Lower lobe of right lung (tissue), 2 donors: Measurements from ENCODE around the gene DEPDC1B. TPM values are rescaled to one million over a fixed set of nuclear protein-coding genes. Genes with fewer than 3 reads are reported as not detected.
"Not testable (repeated sequence)": the region's sequence is repeated elsewhere in the genome, so short reads cannot be mapped to it uniquely, and the experiment has no call there.

Experiments used
- ATAC-seq, 2 donors: fragments of 200-7000 bp; cut with Tn5 transposase; one replicate each; pipeline ENCODE4 v1.9.1; 2020 to 2022; ENCODE audit warnings: mild to moderate bottlenecking in 2 of 2, moderate library complexity in 2 of 2
- DNase-seq: peaks from one replicate; pipeline ENCODE4 v3.0.0-alpha.2; 2020
- H3K27ac ChIP-seq: fragments of 200-600 bp; one replicate; pipeline ENCODE4 v1.8.0; 2022
- H3K27me3 ChIP-seq: fragments of 200-600 bp; one replicate; pipeline ENCODE4 v1.8.0; 2022; ENCODE audit warnings: low read depth
- H3K36me3 ChIP-seq: fragments of 200-600 bp; one replicate; pipeline ENCODE4 v1.8.0; 2022; ENCODE audit warnings: mild to moderate bottlenecking
- H3K4me1 ChIP-seq: fragments of 200-600 bp; one replicate; pipeline ENCODE4 v1.8.0; 2022
- H3K4me3 ChIP-seq: fragments of 200-600 bp; one replicate; pipeline ENCODE4 v1.8.0; 2022; ENCODE audit warnings: mild to moderate bottlenecking
- H3K9me3 ChIP-seq: fragments of 200-600 bp; one replicate; pipeline ENCODE4 v1.8.0; 2022
- intact Hi-C: fragments of 100-400 bp; cut with DNase I; formaldehyde crosslinking; loops from one replicate; pipeline ENCODE4 v1.11.0; 2022
- total RNA-seq: library from RNA; stranded (reverse); fragmentation: NEBNext Ultra II Directional; extraction: Animal tissue kit (Norgen Biotek cat#: 25700); gene quantifications from one replicate; pipeline ENCODE4 v1.2.1, GENCODE V29; 2021
- TF ChIP-seq, protein P1 (sequence below): fragments of 200-600 bp; IDR thresholded peaks from one replicate; pipeline ENCODE4 v1.8.0; 2022; ENCODE audit warnings: antibody characterized with exemption, mild to moderate bottlenecking
- donor health status: DM: no; HTN: yes; CAD: no; lungs with severe emphysema.

Gene DEPDC1B
- total RNA-seq, 1 donor from 2014 or later = 0.30 TPM

DNA sequence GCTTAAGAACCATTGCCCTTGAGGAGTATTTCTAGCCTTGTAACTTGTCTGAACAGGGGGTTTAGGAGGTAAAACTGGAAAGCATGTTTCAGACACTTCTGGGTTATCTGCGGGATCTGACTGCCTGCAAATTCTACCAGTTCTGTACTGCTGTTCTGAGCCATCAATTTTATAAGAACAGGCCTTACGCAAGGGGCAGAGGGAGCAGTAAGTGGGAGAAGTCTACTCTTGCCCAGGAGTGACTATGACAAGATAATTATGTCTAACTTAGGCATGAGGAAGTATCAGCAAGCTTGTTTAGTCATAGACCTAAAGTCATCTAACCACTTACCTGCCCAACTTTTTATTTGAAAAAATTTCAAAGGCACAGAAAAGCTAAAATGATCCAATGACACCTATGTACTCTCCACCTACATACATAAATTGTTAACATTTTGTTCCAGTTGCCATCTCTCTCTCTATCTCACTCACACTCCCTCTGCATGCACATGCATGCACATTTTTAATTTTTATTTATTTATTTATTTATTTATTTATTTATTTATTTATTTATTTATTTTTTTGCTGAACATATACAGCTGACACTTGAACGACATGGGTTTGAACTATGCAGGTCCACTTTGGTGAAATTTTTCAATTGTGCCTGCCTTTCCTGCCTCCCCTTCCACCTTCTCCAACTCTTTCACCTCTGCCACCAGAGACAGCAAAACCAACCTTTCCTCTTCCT, 18.4 kb upstream of the DEPDC1B start:
- no peaks in the 10 kb centered on the region for H3K9me3 ChIP-seq
- TF ChIP-seq, protein P1, sequence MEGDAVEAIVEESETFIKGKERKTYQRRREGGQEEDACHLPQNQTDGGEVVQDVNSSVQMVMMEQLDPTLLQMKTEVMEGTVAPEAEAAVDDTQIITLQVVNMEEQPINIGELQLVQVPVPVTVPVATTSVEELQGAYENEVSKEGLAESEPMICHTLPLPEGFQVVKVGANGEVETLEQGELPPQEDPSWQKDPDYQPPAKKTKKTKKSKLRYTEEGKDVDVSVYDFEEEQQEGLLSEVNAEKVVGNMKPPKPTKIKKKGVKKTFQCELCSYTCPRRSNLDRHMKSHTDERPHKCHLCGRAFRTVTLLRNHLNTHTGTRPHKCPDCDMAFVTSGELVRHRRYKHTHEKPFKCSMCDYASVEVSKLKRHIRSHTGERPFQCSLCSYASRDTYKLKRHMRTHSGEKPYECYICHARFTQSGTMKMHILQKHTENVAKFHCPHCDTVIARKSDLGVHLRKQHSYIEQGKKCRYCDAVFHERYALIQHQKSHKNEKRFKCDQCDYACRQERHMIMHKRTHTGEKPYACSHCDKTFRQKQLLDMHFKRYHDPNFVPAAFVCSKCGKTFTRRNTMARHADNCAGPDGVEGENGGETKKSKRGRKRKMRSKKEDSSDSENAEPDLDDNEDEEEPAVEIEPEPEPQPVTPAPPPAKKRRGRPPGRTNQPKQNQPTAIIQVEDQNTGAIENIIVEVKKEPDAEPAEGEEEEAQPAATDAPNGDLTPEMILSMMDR = no peak
- H3K4me3 ChIP-seq = no peak overlapping the region
- DNase-seq = no peak
- H3K4me1 ChIP-seq = no peaks in the 10 kb centered on the region
- H3K36me3 ChIP-seq = no peaks in the 10 kb centered on the region
- H3K27me3 ChIP-seq = no peaks in the 10 kb centered on the region
- intact Hi-C loops = no loop called here
- H3K27ac ChIP-seq = no peak overlapping the region
- ATAC-seq = no peak

DNA sequence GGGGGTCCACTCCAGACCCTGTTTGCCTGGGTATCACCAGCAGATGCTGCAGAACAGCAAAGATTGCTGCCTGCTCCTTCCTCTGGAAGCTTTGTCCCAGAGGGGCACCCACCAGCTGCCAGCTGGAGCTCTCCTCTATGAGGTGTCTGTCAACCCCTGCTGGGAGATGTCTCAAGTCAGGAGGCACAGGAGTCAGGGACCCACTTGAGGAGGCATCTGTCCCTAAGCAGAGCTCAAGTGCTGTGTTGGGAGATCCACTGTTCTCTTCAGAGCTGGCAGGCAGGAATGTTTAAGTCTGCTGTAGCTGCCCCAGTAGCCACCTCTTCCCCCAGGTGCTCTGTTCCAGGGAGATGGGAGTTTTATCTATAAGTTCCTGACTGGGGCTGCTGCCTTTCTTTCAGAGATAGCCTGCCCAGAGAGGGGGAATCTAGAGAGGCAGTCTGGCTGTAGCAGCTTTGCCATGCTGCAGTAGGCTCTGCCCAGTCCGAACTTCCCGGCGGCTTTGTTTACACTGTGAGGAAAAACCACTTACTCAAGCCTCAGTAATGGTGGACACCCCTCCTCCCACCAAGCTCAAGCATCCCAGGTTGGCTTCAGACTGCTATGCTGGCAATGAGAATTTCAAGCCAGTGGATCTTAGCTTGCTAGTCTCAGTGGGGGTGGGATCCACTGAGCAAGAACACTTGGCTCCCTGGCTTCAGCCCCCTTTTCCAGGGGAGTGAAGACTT, 15.4 kb upstream of the DEPDC1B start:
- H3K4me1 ChIP-seq, ATAC-seq, H3K27ac ChIP-seq, DNase-seq, H3K4me3 ChIP-seq, H3K27me3 ChIP-seq, H3K36me3 ChIP-seq, intact Hi-C loops, H3K9me3 ChIP-seq: not testable (repeated sequence)

DNA sequence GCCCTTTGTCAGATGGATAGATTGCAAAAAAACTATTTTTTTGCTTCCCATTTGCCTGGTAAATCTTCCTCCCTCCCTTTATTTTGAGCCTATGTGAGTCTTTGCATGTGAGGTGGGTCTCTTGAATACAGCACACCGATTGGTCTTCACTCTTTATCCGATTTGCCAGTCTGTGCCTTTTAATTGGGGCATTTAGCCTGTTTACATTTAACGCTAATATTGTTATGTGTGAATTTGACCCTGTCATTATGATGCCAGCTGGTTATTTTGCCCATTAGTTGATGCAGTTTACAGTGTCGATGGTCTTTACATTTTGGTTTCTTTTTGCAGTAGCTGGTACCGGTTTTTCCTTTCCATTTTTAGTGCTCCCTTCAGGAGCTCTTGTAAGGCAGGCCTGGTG, 13.0 kb upstream of the DEPDC1B start:
- intact Hi-C loops = no loop called here
- no peaks in the 10 kb centered on the region for H3K9me3 ChIP-seq
- H3K36me3 ChIP-seq = no peaks in the 10 kb centered on the region
- H3K27ac ChIP-seq = no peak overlapping the region
- TF ChIP-seq, protein P1 = no peak
- no peaks in the 10 kb centered on the region for H3K27me3 ChIP-seq
- DNase-seq = no peak
- no peak for ATAC-seq
- H3K4me3 ChIP-seq = no peak overlapping the region
- H3K4me1 ChIP-seq = no peaks in the 10 kb centered on the region

DNA sequence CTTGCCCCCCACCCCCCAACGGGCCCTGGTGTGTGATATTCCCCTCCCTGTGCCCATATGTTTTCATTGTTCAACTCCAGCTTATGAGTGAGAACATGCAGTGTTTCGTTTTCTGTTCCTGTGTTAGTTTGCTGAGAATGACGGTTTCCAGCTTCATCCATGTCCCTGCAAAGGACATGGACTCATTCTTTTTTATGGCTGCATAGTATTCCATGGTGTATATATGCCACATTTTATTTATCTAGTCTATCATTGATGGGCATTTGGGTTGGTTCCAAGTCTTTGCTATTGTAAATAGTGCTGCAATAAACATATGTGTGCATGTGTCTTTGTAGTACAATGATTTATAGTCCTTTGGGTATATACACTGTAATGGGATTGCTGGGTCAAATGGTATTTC, 11.9 kb upstream of the DEPDC1B start:
- H3K9me3 ChIP-seq, ATAC-seq, H3K36me3 ChIP-seq, H3K4me3 ChIP-seq, intact Hi-C loops, H3K27ac ChIP-seq, DNase-seq, H3K4me1 ChIP-seq, H3K27me3 ChIP-seq: not testable (repeated sequence)

DNA sequence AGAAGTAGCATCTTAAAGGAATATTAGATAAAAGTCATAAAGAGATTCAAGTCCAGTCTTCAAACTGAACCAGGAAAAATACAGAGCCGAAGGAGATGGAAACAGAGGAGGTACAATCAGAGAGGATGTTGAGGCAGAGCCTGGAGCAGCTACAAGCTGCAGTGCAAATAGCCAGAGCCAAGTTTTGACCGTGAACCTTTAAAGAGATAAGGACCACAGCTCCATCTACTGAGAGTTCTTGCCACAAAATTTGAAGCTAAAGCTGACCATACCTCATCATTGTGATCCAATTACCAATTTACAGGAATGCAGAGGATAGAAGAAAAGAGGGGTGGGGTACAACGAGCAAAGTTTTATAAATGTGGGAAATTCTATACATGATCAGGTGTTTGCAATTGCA, 10.4 kb upstream of the DEPDC1B start:
- DNase-seq = no peak
- ATAC-seq = no peak
- intact Hi-C loops = no loop called here
- TF ChIP-seq, protein P1 = no peak
- no peak overlapping the region for H3K27ac ChIP-seq
- H3K4me3 ChIP-seq = no peak overlapping the region
- H3K36me3 ChIP-seq = no peaks in the 10 kb centered on the region
- H3K27me3 ChIP-seq = no peaks in the 10 kb centered on the region
- H3K9me3 ChIP-seq = no peaks in the 10 kb centered on the region
- no peaks in the 10 kb centered on the region for H3K4me1 ChIP-seq

DNA sequence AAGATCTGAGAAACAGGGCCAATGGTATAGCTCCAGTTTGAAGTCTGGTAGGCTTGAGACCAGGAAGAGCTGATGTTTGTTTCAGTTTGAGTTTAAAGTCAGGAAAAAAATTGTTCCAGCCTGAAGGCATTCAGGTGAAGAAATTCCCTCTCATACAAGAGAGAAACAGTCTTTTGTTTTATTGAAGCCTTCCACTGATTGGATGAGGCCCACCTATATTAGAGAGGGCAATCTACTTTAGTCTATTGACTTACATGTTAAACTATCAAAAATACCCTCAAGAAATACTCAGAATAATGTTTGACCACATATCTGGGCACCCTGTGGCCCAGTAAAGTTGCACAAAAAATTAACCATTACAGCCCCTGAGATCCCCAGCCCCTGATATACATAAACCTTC, 5.2 kb upstream of the DEPDC1B start:
- no peaks in the 10 kb centered on the region for H3K36me3 ChIP-seq
- H3K4me3 ChIP-seq = no peak overlapping the region
- DNase-seq (no peak), ATAC-seq (no peak)
- H3K9me3 ChIP-seq = no peaks in the 10 kb centered on the region
- intact Hi-C loops = no loop called here
- H3K27me3 ChIP-seq = no peaks in the 10 kb centered on the region
- TF ChIP-seq, protein P1 = no peak
- H3K27ac ChIP-seq = no peak overlapping the region
- peaks cover 9% of the 10 kb centered on the region for H3K4me1 ChIP-seq
